Cardiac fibroblast (primary cell): Measurements from ENCODE around the gene LGMN.
A peak's percentile ranks its signal among the peaks of the same experiment; 100 is the strongest.

Experiments used
- DNase-seq, 2 donors: peaks; one replicate each; pipeline versions ENCODE4 v3.0.0 to v3.0.0-alpha.2; 2010; ENCODE audit warnings: low read depth in 2 of 2
- H3K4me3 ChIP-seq, 2 donors: replicated peaks in 1 of 2; 1 replicate in 1 of 2; 2 replicates in 1 of 2; pipeline ENCODE4 v1.5.1; 2011; ENCODE audit warnings: low read depth in 2 of 2, low read length in 2 of 2, mild to moderate bottlenecking in 2 of 2, moderate library complexity in 1 of 2
- TF ChIP-seq, protein P1 (sequence below): IDR thresholded peaks from one replicate; pipeline ENCODE4 v1.5.1; 2011; ENCODE audit warnings: low read depth, mild to moderate bottlenecking, low read length, inconsistent platforms

Gene LGMN

DNA sequence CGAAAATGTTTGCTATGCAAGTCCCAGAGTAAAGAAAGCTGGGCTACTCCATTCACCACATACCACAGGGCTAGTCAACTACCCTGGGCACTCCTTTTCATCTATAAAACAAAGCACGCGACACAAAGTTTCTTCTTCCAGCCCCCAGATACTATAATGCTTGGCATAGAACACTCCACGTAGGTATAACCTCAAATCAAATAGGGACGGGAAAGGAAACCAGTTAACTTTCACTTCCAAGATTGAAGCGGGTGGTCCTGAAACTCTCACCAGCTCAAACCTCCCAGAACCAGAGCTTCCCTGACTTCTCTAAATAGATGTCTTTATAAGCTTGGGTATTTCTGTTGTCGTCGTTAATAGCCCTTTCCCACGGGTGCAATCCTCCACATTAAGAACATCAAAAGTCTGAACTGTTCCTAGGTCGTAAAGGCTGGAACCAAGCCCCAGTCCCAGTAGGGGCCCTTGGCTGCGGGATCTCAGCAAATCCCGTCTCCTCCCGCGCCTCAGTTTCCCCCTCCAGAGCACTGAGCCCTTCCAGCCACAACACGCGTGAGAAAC is 647 bp downstream of the LGMN start:
- TF ChIP-seq, protein P1, sequence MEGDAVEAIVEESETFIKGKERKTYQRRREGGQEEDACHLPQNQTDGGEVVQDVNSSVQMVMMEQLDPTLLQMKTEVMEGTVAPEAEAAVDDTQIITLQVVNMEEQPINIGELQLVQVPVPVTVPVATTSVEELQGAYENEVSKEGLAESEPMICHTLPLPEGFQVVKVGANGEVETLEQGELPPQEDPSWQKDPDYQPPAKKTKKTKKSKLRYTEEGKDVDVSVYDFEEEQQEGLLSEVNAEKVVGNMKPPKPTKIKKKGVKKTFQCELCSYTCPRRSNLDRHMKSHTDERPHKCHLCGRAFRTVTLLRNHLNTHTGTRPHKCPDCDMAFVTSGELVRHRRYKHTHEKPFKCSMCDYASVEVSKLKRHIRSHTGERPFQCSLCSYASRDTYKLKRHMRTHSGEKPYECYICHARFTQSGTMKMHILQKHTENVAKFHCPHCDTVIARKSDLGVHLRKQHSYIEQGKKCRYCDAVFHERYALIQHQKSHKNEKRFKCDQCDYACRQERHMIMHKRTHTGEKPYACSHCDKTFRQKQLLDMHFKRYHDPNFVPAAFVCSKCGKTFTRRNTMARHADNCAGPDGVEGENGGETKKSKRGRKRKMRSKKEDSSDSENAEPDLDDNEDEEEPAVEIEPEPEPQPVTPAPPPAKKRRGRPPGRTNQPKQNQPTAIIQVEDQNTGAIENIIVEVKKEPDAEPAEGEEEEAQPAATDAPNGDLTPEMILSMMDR: no peak
- peak overlapping the region; percentile 73 to 86 for H3K4me3 ChIP-seq
- peak in 1 of 2 donors; percentile 34 for DNase-seq

DNA sequence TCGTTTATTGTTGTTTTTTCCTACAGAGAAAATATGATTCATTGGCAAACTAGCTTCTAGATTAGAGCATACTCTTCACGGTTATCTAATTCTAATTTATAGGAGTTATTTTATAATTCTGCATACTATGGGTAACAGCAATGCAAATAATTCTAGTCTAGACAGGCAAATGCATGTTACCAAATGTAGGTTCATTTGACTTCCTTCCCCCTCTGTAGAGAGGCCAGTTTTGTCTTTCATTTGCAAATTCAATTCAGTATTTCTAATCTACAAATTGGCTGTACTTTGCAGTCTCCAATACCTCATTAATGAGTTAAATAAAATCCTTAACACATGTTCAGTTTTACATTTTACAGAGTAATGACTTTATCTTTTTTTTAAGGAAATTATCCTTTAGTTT is 4.2 kb downstream of the LGMN start:
- no peak for DNase-seq
- no peak overlapping the region for H3K4me3 ChIP-seq
- TF ChIP-seq, protein P1: no peak

DNA sequence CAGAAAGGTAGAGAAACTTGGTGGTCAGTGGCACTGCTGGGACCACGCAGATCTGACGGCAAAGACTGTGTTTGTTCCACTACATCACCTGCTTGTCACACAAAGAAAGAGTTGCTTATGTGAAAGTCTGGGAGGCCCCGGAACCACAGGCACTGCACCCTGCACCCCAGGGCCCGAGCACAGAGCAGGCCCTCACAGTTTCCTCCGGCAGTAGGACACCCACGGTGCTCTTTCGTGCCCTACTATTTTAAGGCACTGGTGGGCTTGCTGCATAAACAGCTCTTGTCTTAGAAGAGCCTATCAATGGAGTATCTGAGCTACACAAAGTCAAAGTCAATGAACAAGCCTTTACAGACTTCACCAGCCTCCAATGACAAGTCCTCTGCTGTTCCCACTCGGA is 8.0 kb downstream of the LGMN start:
- TF ChIP-seq, protein P1: no peak
- DNase-seq: no peak
- no peak overlapping the region for H3K4me3 ChIP-seq

DNA sequence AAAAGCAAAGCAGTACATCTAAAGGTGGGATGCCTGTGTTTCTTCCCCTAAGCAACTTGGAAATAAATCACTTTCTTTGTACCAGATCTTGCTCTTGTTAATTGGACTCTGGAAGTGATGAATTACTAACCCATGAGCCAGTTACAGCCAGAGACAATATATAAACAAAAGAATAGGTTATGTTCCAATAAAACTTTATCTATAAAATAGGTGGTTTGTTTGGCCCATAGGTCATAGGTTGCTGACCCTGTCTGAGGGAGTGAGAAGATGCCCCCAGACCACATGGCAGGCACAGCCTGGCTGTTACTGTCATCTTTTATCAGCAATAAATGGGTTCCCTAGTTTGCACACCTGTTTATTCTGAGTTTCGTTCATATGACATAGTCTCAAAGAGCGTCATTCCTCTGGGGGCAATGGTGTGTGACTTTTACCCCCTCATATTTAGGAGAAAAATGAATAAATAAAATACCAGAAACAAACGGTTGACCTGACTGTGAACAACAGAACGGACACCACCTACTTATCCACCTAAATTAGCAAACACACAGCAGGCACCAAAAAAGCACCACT is 10.7 kb downstream of the LGMN start:
- DNase-seq: no peak
- no peak overlapping the region for H3K4me3 ChIP-seq
- TF ChIP-seq, protein P1: no peak

DNA sequence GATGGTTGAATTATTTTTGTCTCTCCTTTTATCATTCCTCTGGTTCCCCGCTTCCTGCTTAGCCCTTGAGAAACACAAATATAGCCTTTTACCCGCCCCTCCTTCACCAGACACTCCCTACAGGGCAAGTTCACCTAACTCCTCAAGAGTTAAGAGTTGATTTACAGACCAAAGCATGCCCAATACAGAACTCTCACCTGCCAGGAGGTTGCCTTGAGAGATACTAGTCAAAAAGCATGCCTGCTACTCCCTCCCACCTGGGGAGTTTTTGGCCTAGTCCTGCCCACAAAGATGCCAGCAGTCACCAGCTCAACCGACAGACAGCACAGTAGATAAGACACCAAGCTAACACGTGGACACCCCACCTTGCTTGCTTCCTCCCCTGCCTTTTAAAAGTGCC is 11.2 kb downstream of the LGMN start:
- H3K4me3 ChIP-seq: no peak overlapping the region
- DNase-seq: no peak

DNA sequence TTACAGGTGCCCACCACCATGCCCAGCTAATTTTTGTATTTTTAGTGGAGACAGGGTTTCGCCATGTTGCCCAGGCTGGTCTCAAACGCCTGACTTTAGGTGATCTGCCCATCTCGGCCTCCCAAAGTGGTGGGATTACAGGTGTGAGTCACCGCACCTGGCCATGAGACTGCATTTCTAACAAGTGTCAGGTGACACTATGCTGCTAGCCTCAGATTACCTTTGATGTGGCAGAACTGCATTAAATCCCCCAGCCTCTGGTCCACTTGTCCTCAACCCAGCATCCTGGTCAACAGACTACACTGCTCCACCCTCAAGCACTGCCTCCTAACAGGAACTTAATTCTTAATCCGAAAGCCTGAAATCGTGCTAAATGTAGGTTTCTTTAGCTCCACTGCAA is 13.1 kb downstream of the LGMN start:
- no peak overlapping the region for H3K4me3 ChIP-seq
- TF ChIP-seq, protein P1: no peak
- DNase-seq: no peak

More for the DNA sequence above, 11.2 kb downstream of the LGMN start:
- TF ChIP-seq, protein P1: no peak

DNA sequence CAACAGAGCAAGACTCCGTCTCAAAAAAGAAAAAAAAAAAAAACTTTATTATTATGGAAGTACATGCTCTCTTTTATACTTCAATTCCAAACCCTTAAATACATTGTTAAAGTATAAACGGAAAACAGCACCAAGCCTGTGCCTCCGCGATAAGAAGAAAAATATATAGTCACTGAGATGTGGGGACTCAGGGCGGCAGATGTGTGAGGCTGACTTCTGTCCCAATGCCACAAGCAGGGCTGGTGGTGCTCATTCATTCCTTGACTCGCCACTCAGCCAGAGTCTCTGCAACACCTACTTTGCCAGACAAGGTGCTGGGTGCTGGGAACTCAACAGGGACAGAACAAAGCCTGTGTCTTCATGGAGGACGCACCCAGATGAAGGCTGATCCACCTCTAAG is 13.8 kb downstream of the LGMN start:
- TF ChIP-seq, protein P1: no peak
- H3K4me3 ChIP-seq: no peak overlapping the region
- DNase-seq: no peak
